ENCODE results near the gene ZNF746. TPM values are rescaled to one million over a fixed set of nuclear protein-coding genes. Genes with fewer than 3 reads are reported as not detected.

ZNF746 gene
- total and polyA plus RNA-seq, 9 of the 15 experiments (the other 6 are each of a cell fraction or from before 2014, with no cell fraction given): 1.7 to 31.6 (median 13.3) TPM

DNA sequence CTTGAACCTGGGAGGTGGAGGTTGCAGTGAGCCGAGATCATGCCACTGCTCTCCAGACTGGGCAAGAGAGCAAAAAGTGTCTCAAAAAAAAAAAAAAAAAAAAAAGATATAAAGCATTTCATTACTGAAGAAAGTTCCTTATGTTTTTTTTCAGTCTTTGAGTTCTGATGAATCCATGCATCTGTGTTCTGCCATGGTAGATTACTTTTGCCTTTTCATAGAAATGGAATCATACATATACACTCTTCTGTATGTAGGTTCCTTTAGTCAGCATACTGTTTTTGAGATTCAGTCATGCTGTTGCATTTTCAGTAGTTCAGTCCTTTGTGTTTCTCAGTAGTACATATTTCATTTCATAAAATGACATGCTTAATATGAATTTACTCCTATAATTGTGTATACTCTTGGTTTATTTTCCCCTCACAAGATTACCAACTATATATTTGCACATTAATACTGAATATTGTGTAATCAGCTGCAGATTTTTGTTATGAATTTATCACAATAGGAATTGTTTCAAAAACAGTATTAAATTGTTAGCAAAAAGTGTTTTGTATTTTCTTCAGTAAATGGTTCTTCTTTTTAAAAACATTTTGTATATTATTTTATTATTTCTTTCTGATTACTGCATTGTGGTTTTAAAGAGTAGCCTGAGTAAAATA lies 34.0 kb downstream of the ZNF746 start:
- Histone ChIP-seq H3K4me2 (ENCODE audit: insufficient read depth, low read length) (no peak overlapping the region), H3K4me3 (no peak overlapping the region), H3K36me3 (ENCODE audit: control insufficient read depth, insufficient read depth, low read length) (no peaks in the 10 kb centered on the region), H3K9me1 (ENCODE audit: control insufficient read depth, insufficient read depth, low read length) (no peaks in the 10 kb centered on the region), H3K4me1 (replicated peaks in 1 of 2; ENCODE audit: control insufficient read depth in 2 of 2, insufficient read depth in 2 of 2, low read length in 2 of 2) (peaks cover 13 to 17% of the 10 kb centered on the region in 2 experiments), H3K27ac (ENCODE audit: extremely low read depth, low read depth, low read length) (no peak overlapping the region), H3K9ac (ENCODE audit: insufficient read depth in 1 of 2, low read depth in 2 of 2, low read length in 2 of 2) (no peak overlapping the region), H3K27me3 (ENCODE audit: control insufficient read depth in 2 of 2, insufficient read depth in 2 of 2, low read length in 2 of 2) (peaks cover 4 to 7% of the 10 kb centered on the region in 2 experiments; a peak in 3 of 5 replicates), H3K9me3 (replicated peaks; ENCODE audit: control insufficient read depth, insufficient read depth, low read depth, low read length) (peaks cover 3% of the 10 kb centered on the region; the same call in 1 of the 2 replicates), H3K79me2 (ENCODE audit: control insufficient read depth, insufficient read depth, low read length) (peaks cover 14% of the 10 kb centered on the region), H4K20me1 (replicated peaks; ENCODE audit: control insufficient read depth, insufficient read depth, low read length) (no peaks in the 10 kb centered on the region), H2AFZ (ENCODE audit: low read depth, low read length) (no peak overlapping the region)
- POLR2A ChIA-PET: interaction anchor here (0.7 to 1.2 kb wide), 2 partner anchors 22 to 900 kb away, joined by 3 read pairs; no protein-coding TSS in a partner anchor
- FAIRE-seq: no peak
- 14% methylated on average over 1 of the region's 1 CpG for WGBS (ENCODE audit: insufficient coverage, low coverage, missing lambda C conversion rate)
- ATAC-seq: no peak
- TF ChIP-seq ZBTB9 (CRISPR knock-in tag; IDR thresholded peaks at IDR 0.05) (no peak), CTCFL (IDR thresholded peaks at IDR 0.05; ENCODE audit: borderline replicate concordance, insufficient read depth, low read depth, low read length, poor library complexity, severe bottlenecking) (no peak), CEBPG (CRISPR knock-in tag; IDR thresholded peaks at IDR 0.05) (no peak), CEBPG (tag; conservative IDR thresholded peaks at IDR 0.05 in 1 of 2, IDR thresholded peaks at IDR 0.05 in 1 of 2) (peak; percentile 40 to 71; a peak in 3 of 4 replicates), CCNT2 (IDR thresholded peaks at IDR 0.05; ENCODE audit: borderline replicate concordance, extremely low read depth, insufficient read length, low read depth, low read length) (no peak), SRSF3 (IDR thresholded peaks at IDR 0.05; ENCODE audit: insufficient read depth, low read length) (no peak), MTF1 (CRISPR knock-in tag; IDR thresholded peaks at IDR 0.05; ENCODE audit: borderline replicate concordance) (no peak), KHSRP (IDR thresholded peaks at IDR 0.05) (no peak), ZSCAN29 (IDR thresholded peaks at IDR 0.05) (no peak), MLLT1 (IDR thresholded peaks at IDR 0.05) (peak in 1 of 2 experiments; percentile 42; a peak in 1 of 4 replicates), NEUROD1 (IDR thresholded peaks at IDR 0.05; ENCODE audit: borderline replicate concordance, low read depth, low read length, partially characterized antibody) (no peak), MNT (conservative IDR thresholded peaks at IDR 0.05) (no peak), NCOR1 (IDR thresholded peaks at IDR 0.05) (no peak), CEBPB (tag; IDR thresholded peaks at IDR 0.05) (peak; percentile 70)
- intact Hi-C loops (cut with micrococcal nuclease): no loop called here
- CTCF ChIA-PET (ENCODE audit: low intra/inter-chr PET ratio): no interaction called here
- no peak for DNase-seq (ENCODE audit: extremely low read depth in 1 of 4, low spot score in 3 of 4)
- in situ Hi-C loops (cut with MboI): no loop called here
- BruUV-seq (replicated peaks): no TSS peak

All from K562 (cell line).